Fibroblast of skin of scalp (primary cell): ENCODE measurements around the gene GRM1.

Source experiments
- DNase-seq: peaks from one replicate; pipeline ENCODE4 v3.0.0-alpha.2; 2013

GRM1 gene

DNA sequence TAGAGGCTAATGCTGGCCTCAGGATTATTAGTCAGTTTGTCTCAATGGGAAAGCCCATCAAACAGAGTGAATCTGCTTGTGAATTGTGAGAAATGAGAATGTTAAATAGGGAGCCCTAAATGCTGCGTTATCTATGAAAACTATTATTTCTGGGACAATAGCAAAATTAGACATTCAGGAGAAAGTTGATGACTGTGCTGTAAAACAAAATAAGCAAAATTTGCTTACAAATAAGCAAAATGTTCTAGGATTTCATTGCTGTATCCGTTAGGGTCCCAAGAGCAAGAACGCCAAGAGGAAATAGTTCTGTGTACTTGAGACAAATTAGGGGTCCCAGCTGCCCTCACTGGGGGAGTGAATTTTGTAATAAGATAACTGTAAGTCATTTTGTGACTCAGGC, 455.5 kb downstream of the GRM1 start:
- no peak for DNase-seq
